CMK (cell line): ENCODE data around the gene ABHD11.
A peak's percentile ranks its signal among the peaks of the same experiment; 100 is the strongest.
"Not testable (repeated sequence)": the region's sequence is repeated elsewhere in the genome, so short reads cannot be mapped to it uniquely, and the experiment has no call there.

Experiments
- DNase-seq: peaks from one replicate; pipeline ENCODE4 v3.0.0-alpha.2; 2010; ENCODE audit warnings: low read depth

The ABHD11 gene

GRCh38 chr7:73742753-73743641 lies 4.4 kb upstream of the ABHD11 start:
- DNase-seq = no peak

GRCh38 chr7:73742338-73742752 lies 3.7 kb upstream of the ABHD11 start:
- DNase-seq = no peak

GRCh38 chr7:73741600-73741999 lies 3.0 kb upstream of the ABHD11 start:
- no peak for DNase-seq

- no peak for DNase-seq
These were observed 2.2 kb upstream of the ABHD11 start for GRCh38 chr7:73740771-73741170.

- DNase-seq = no peak
These were observed 1.6 kb upstream of the ABHD11 start for GRCh38 chr7:73740212-73740611.

- DNase-seq = no peak
These were observed 775 bp upstream of the ABHD11 start for GRCh38 chr7:73739387-73739767.

GRCh38 chr7:73738220-73738611 lies 386 bp downstream of the ABHD11 start:
- no peak for DNase-seq

- DNase-seq = no peak
These were observed 947 bp downstream of the ABHD11 start for GRCh38 chr7:73737491-73738219.

- no peak for DNase-seq
These were observed 1.7 kb downstream of the ABHD11 start for GRCh38 chr7:73736885-73737284.

- DNase-seq = no peak
These were observed 3.1 kb downstream of the ABHD11 start for GRCh38 chr7:73735528-73735905.

- peak; percentile 85 for DNase-seq
These were observed 3.7 kb downstream of the ABHD11 start for GRCh38 chr7:73734619-73735527.

- no peak for DNase-seq
These were observed 6.2 kb downstream of the ABHD11 start for GRCh38 chr7:73732397-73732796.

GRCh38 chr7:73730485-73730884 lies 8.1 kb downstream of the ABHD11 start:
- no peak for DNase-seq

- DNase-seq = no peak
These were observed 10.1 kb downstream of the ABHD11 start for GRCh38 chr7:73728551-73728950.

GRCh38 chr7:73727952-73728351 lies 10.7 kb downstream of the ABHD11 start:
- no peak for DNase-seq

- DNase-seq = no peak
These were observed 12.5 kb downstream of the ABHD11 start for GRCh38 chr7:73726083-73726466.

GRCh38 chr7:73723813-73724212 lies 14.8 kb downstream of the ABHD11 start:
- DNase-seq = no peak

- no peak for DNase-seq
These were observed 15.8 kb downstream of the ABHD11 start for GRCh38 chr7:73722785-73723184.

- DNase-seq = not testable (repeated sequence)
These were observed 16.4 kb downstream of the ABHD11 start for GRCh38 chr7:73722182-73722581.

GRCh38 chr7:73721377-73721817 lies 17.2 kb downstream of the ABHD11 start:
- DNase-seq = no peak

GRCh38 chr7:73720443-73720842 lies 18.2 kb downstream of the ABHD11 start:
- not testable (repeated sequence) for DNase-seq

GRCh38 chr7:73719806-73720169 lies 18.8 kb downstream of the ABHD11 start:
- no peak for DNase-seq
